Measurements from ENCODE around the gene USP46.

The USP46 gene

DNA sequence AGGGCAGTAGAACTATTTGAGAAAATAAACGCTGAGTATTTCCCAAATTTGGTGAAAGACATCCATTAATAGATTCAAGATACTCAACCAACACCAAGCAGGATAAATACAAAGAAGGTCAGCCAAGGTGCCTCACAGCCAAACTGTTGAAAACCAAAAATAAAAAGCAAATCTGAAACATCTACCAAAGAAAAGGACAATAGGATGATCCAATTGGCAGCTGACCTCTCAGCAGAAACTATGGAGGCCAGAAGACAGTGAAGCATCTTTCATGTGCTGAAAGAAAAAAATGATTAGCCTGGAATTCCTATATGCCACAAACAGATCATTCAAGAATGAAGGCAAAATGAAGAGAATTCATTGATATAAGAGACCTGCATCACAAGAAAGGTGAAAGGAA is 44.9 kb downstream of the USP46 start:
- no peaks in the 10 kb centered on the region for H3K4me1 ChIP-seq (ENCODE audit: insufficient read depth, poor library complexity, severe bottlenecking)
- ATAC-seq (ENCODE audit: low read depth): no peak
- no peak for DNase-seq (ENCODE audit: low spot score)
- H3K36me3 ChIP-seq (ENCODE audit: low read depth): 0 out of 2 replicates have a peak, but pooled peaks cover 5% of the 10 kb centered on the region
- H3K27me3 ChIP-seq (ENCODE audit: insufficient read depth, poor library complexity, severe bottlenecking): no peaks in the 10 kb centered on the region
- no peaks in the 10 kb centered on the region for H3K9me3 ChIP-seq (ENCODE audit: severe bottlenecking)
- no peak for TF ChIP-seq CTCF (IDR thresholded peaks at IDR 0.05; ENCODE audit: poor library complexity, severe bottlenecking)
- H3K4me3 ChIP-seq (ENCODE audit: severe bottlenecking): no peak overlapping the region
- H3K27ac ChIP-seq (ENCODE audit: poor library complexity, severe bottlenecking): no peak overlapping the region

DNA sequence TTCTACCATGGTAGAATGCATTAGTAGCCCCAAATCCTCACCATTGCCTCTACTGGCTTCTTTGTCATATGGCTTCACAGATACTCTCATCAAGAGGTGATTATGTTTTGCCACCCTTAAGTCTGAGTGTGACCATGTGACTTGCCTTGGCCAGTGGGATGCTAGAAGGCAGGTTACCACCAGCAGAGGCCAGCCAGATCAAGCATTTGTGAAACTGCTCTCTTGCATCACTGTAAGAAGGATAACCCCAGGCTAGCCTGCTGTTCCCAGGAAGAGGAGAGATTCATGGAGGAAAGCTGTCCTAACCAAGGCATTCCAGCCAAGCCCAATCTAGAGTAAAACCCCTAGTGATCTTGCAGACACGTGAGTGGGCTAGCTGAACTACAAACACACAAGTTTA is 46.8 kb downstream of the USP46 start:
- Histone ChIP-seq H3K27ac (ENCODE audit: poor library complexity, severe bottlenecking) (no peak overlapping the region), H3K4me3 (ENCODE audit: severe bottlenecking) (no peak overlapping the region), H3K36me3 (ENCODE audit: low read depth) (0 out of 2 replicates have a peak, but pooled peaks cover 5% of the 10 kb centered on the region), H3K4me1 (ENCODE audit: insufficient read depth, poor library complexity, severe bottlenecking) (no peaks in the 10 kb centered on the region), H3K27me3 (ENCODE audit: insufficient read depth, poor library complexity, severe bottlenecking) (no peaks in the 10 kb centered on the region), H3K9me3 (ENCODE audit: severe bottlenecking) (no peaks in the 10 kb centered on the region)
- TF ChIP-seq CTCF (IDR thresholded peaks at IDR 0.05; ENCODE audit: poor library complexity, severe bottlenecking): no peak
- ATAC-seq (ENCODE audit: low read depth) (no peak), DNase-seq (ENCODE audit: low spot score) (no peak)

DNA sequence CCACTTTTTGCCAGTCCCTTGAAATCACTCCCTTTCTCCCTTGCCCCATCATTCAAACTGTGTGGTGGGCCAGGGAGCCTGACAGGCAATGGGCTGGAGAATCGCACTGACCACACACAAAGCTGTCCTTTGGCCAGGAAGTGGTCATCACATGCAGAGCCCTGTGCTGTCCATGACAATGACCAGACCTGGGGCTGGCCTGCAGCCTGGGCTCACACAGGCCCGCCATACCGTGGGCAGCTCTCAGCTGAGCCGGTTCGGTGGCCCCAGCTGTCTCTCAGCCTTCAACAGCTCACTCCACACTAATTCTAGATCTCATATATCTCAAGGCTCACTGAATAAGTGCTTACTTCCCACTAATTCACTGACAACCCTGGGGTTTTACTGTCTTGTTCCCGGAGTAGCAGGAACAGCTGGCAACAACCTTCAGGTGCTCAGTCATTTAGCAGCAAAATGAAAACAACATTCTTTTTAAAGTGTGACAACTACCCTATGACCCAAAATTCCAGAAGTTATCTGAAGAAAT is 48.0 kb downstream of the USP46 start:
- no peak for ATAC-seq (ENCODE audit: low read depth)
- Histone ChIP-seq H3K27ac (ENCODE audit: poor library complexity, severe bottlenecking) (no peak overlapping the region), H3K4me3 (ENCODE audit: severe bottlenecking) (no peak overlapping the region), H3K9me3 (ENCODE audit: severe bottlenecking) (no peaks in the 10 kb centered on the region), H3K27me3 (ENCODE audit: insufficient read depth, poor library complexity, severe bottlenecking) (no peaks in the 10 kb centered on the region), H3K36me3 (ENCODE audit: low read depth) (0 out of 2 replicates have a peak, but pooled peaks cover 5% of the 10 kb centered on the region), H3K4me1 (ENCODE audit: insufficient read depth, poor library complexity, severe bottlenecking) (no peaks in the 10 kb centered on the region)
- TF ChIP-seq CTCF (IDR thresholded peaks at IDR 0.05; ENCODE audit: poor library complexity, severe bottlenecking): no peak
- no peak for DNase-seq (ENCODE audit: low spot score)

GRCh38 chr4:52606726-52607125 is 52.4 kb downstream of the USP46 start:
- DNase-seq (ENCODE audit: low spot score) (no peak), ATAC-seq (ENCODE audit: low read depth) (no peak)
- Histone ChIP-seq H3K9me3 (ENCODE audit: severe bottlenecking) (no peaks in the 10 kb centered on the region), H3K27me3 (ENCODE audit: insufficient read depth, poor library complexity, severe bottlenecking) (no peaks in the 10 kb centered on the region), H3K27ac (ENCODE audit: poor library complexity, severe bottlenecking) (no peak overlapping the region), H3K4me1 (ENCODE audit: insufficient read depth, poor library complexity, severe bottlenecking) (no peaks in the 10 kb centered on the region), H3K36me3 (ENCODE audit: low read depth) (peaks cover 6% of the 10 kb centered on the region; the same call in 1 of the 2 replicates), H3K4me3 (ENCODE audit: severe bottlenecking) (no peak overlapping the region)
- no peak for TF ChIP-seq CTCF (IDR thresholded peaks at IDR 0.05; ENCODE audit: poor library complexity, severe bottlenecking)

- H3K4me1 ChIP-seq (ENCODE audit: insufficient read depth, poor library complexity, severe bottlenecking): no peaks in the 10 kb centered on the region
- no peak overlapping the region for H3K4me3 ChIP-seq (ENCODE audit: severe bottlenecking)
- no peaks in the 10 kb centered on the region for H3K27me3 ChIP-seq (ENCODE audit: insufficient read depth, poor library complexity, severe bottlenecking)
- no peak for DNase-seq (ENCODE audit: low spot score)
- no peak overlapping the region for H3K27ac ChIP-seq (ENCODE audit: poor library complexity, severe bottlenecking)
- TF ChIP-seq CTCF (IDR thresholded peaks at IDR 0.05; ENCODE audit: poor library complexity, severe bottlenecking): no peak
- H3K36me3 ChIP-seq (ENCODE audit: low read depth): peaks cover 10% of the 10 kb centered on the region
- ATAC-seq (ENCODE audit: low read depth): no peak
- H3K9me3 ChIP-seq (ENCODE audit: severe bottlenecking): no peaks in the 10 kb centered on the region
Observed at GRCh38 chr4:52606040-52606439, 53.1 kb downstream of the USP46 start.

Measured in RWPE2 (cell line).